GM21786 (cell line): ENCODE data around the gene NQO1.

Experiments
- ATAC-seq: cut with Tn5 transposase; IDR thresholded peaks from one replicate; pipeline ENCODE4 v1.9.1; 2021; ENCODE audit not compliant: unreplicated experiment

NQO1 gene

GRCh38 chr16:69707920-69708683, 18.3 kb downstream of the NQO1 start:
- ATAC-seq: no peak

GRCh38 chr16:69706975-69707340, 19.4 kb downstream of the NQO1 start:
- ATAC-seq: no peak

- ATAC-seq: no peak
These were observed 19.9 kb downstream of the NQO1 start for GRCh38 chr16:69706256-69706974.

GRCh38 chr16:69703638-69704037, 22.7 kb downstream of the NQO1 start:
- ATAC-seq: no peak

- no peak for ATAC-seq
These were observed 24.5 kb downstream of the NQO1 start for GRCh38 chr16:69701866-69702265.

- ATAC-seq: no peak
These were observed 24.9 kb downstream of the NQO1 start for GRCh38 chr16:69701452-69701851.

- ATAC-seq: no peak
These were observed 26.4 kb downstream of the NQO1 start for GRCh38 chr16:69699915-69700314.

- no peak for ATAC-seq
These were observed 28.0 kb downstream of the NQO1 start for GRCh38 chr16:69698404-69698803.

GRCh38 chr16:69693916-69694315, 32.4 kb downstream of the NQO1 start:
- no peak for ATAC-seq

- ATAC-seq: no peak
These were observed 34.1 kb downstream of the NQO1 start for GRCh38 chr16:69691980-69692911.

- ATAC-seq: no peak
These were observed 37.8 kb downstream of the NQO1 start for GRCh38 chr16:69688589-69688988.

- no peak for ATAC-seq
These were observed 46.0 kb downstream of the NQO1 start for GRCh38 chr16:69680358-69680757.

- no peak for ATAC-seq
These were observed 53.2 kb downstream of the NQO1 start for GRCh38 chr16:69672998-69673713.

GRCh38 chr16:69672315-69672997, 53.9 kb downstream of the NQO1 start:
- ATAC-seq: no peak

- ATAC-seq: no peak
These were observed 56.8 kb downstream of the NQO1 start for GRCh38 chr16:69669577-69669976.

- ATAC-seq: no peak
These were observed 62.5 kb downstream of the NQO1 start for GRCh38 chr16:69663846-69664245.

GRCh38 chr16:69662901-69663300, 63.5 kb downstream of the NQO1 start:
- no peak for ATAC-seq

- ATAC-seq: no peak
These were observed 66.2 kb downstream of the NQO1 start for GRCh38 chr16:69660166-69660565.
